NCI-H345 treated with DMSO at 0.1 percent for 48 hours (cell line): Measurements from ENCODE around the gene HECTD1.
"Not testable (repeated sequence)": the region's sequence is repeated elsewhere in the genome, so short reads cannot be mapped to it uniquely, and the experiment has no call there.

Source experiments
- DNase-seq: peaks from one replicate; lab custom pipeline; 2025; ENCODE audit not compliant: unreplicated experiment; lab: John Stamatoyannopoulos, UW

HECTD1 gene

GRCh38 chr14:31196839-31197492 is 10.6 kb downstream of the HECTD1 start:
- no peak for DNase-seq

GRCh38 chr14:31194661-31195060 is 12.9 kb downstream of the HECTD1 start:
- no peak for DNase-seq

- no peak for DNase-seq
Measured at GRCh38 chr14:31194095-31194494, 13.5 kb downstream of the HECTD1 start.

GRCh38 chr14:31192544-31192943 is 15.0 kb downstream of the HECTD1 start:
- not testable (repeated sequence) for DNase-seq

GRCh38 chr14:31190717-31191263 is 16.8 kb downstream of the HECTD1 start:
- DNase-seq = no peak

- DNase-seq = no peak
Measured at GRCh38 chr14:31190219-31190603, 17.4 kb downstream of the HECTD1 start.

- DNase-seq = no peak
Measured at GRCh38 chr14:31189346-31190218, 18.0 kb downstream of the HECTD1 start.

- DNase-seq = no peak
Measured at GRCh38 chr14:31188744-31189143, 18.8 kb downstream of the HECTD1 start.

GRCh38 chr14:31182016-31182415 is 25.6 kb downstream of the HECTD1 start:
- not testable (repeated sequence) for DNase-seq

- no peak for DNase-seq
Measured at GRCh38 chr14:31181271-31181670, 26.3 kb downstream of the HECTD1 start.

GRCh38 chr14:31180299-31181051 is 27.1 kb downstream of the HECTD1 start:
- no peak for DNase-seq

- DNase-seq = no peak
Measured at GRCh38 chr14:31174433-31174832, 33.2 kb downstream of the HECTD1 start.

GRCh38 chr14:31173120-31173837 is 34.3 kb downstream of the HECTD1 start:
- DNase-seq = no peak

- no peak for DNase-seq
Measured at GRCh38 chr14:31172084-31172483, 35.5 kb downstream of the HECTD1 start.

GRCh38 chr14:31170411-31170810 is 37.2 kb downstream of the HECTD1 start:
- no peak for DNase-seq

GRCh38 chr14:31169877-31170276 is 37.7 kb downstream of the HECTD1 start:
- DNase-seq = no peak

- no peak for DNase-seq
Measured at GRCh38 chr14:31167032-31167431, 40.6 kb downstream of the HECTD1 start.

GRCh38 chr14:31166271-31166561 is 41.4 kb downstream of the HECTD1 start:
- DNase-seq = no peak

- DNase-seq = no peak
Measured at GRCh38 chr14:31164115-31164514, 43.5 kb downstream of the HECTD1 start.

- no peak for DNase-seq
Measured at GRCh38 chr14:31162910-31163649, 44.5 kb downstream of the HECTD1 start.
